OCI-LY3 (cell line): Measurements from ENCODE around the gene DNAJC15.

Experiments
- CTCF ChIP-seq: fragments of 200-600, 300-600 bp; sonication (generic); IDR thresholded peaks from 2 replicates; pipeline ENCODE4 v1.5.1; 2014; ENCODE audit warnings: antibody characterized with exemption, low read length, low read depth
- EZH2phosphoT487 ChIP-seq: fragments of 200-600 bp; shearing (Covaris generic); IDR thresholded peaks from 2 replicates; pipeline ENCODE4 v1.6.1; 2018; ENCODE audit warnings: antibody characterized with exemption, mixed run types, low read depth

- TF ChIP-seq CTCF = no peak
- no peak for TF ChIP-seq EZH2phosphoT487
Observed at GRCh38 chr13:43044720-43045301, 21.4 kb downstream of the DNAJC15 start.
